ENCODE data around the gene MACROD2. TPM values are rescaled to one million over a fixed set of nuclear protein-coding genes. Genes with fewer than 3 reads are reported as not detected.

Gene MACROD2
- total RNA-seq, 1 donor from 2014 or later: 2.4 TPM

GRCh38 chr20:15834857-15835256 lies 1839.5 kb downstream of the MACROD2 start:
- Histone ChIP-seq H3K27ac (ENCODE audit: low read depth, low read length) (no peak overlapping the region), H3K4me3 (ENCODE audit: insufficient read depth, low read depth, low read length) (no peak overlapping the region), H3K9ac (ENCODE audit: low read length) (no peak overlapping the region), H3K36me3 (ENCODE audit: insufficient read depth, low read length) (no peaks in the 10 kb centered on the region), H4K20me1 (ENCODE audit: insufficient read depth, low read length) (no peaks in the 10 kb centered on the region), H3K79me2 (ENCODE audit: insufficient read depth, low read length) (no peaks in the 10 kb centered on the region), H3K4me1 (ENCODE audit: insufficient read depth, low read length) (no peaks in the 10 kb centered on the region), H2AFZ (ENCODE audit: low read depth, low read length) (no peak overlapping the region), H3K9me3 (ENCODE audit: insufficient read depth, low read depth, low read length) (peaks cover 3% of the 10 kb centered on the region), H3K27me3 (ENCODE audit: insufficient read depth, low read length) (no peaks in the 10 kb centered on the region), H3K4me2 (ENCODE audit: low read length) (no peak overlapping the region)
- no peaks in the 10 kb centered on the region for H3K9me3 Mint-ChIP-seq (ENCODE audit: unreplicated experiment)
- no peaks in the 10 kb centered on the region for H3K36me3 Mint-ChIP-seq (ENCODE audit: low read depth, unreplicated experiment)
- no peak overlapping the region for H3K27ac Mint-ChIP-seq (ENCODE audit: unreplicated experiment)
- TF ChIP-seq EZH2 (IDR thresholded peaks at IDR 0.05; ENCODE audit: insufficient read depth, low read length): no peak
- no peak for TF ChIP-seq CTCF (IDR thresholded peaks at IDR 0.05; ENCODE audit: insufficient read depth, low read depth, low read length)
- no peak for DNase-seq (ENCODE audit: low read depth)
- no peak for FAIRE-seq
- H3K4me1 Mint-ChIP-seq (ENCODE audit: low read depth, unreplicated experiment): peaks cover 6% of the 10 kb centered on the region
- H3K4me3 Mint-ChIP-seq (ENCODE audit: unreplicated experiment): no peak overlapping the region
- peaks cover 7% of the 10 kb centered on the region for H3K27me3 Mint-ChIP-seq (ENCODE audit: low read depth, unreplicated experiment)

- H3K27ac ChIP-seq (ENCODE audit: low read depth, low read length): no peak overlapping the region
- peaks cover 7% of the 10 kb centered on the region for H3K27me3 Mint-ChIP-seq (ENCODE audit: low read depth, unreplicated experiment)
Measured at GRCh38 chr20:15835811-15836210, 1840.5 kb downstream of the MACROD2 start.

More at GRCh38 chr20:15835811-15836210, 1840.5 kb downstream of the MACROD2 start:
- H3K9ac ChIP-seq (ENCODE audit: low read length): no peak overlapping the region
- H3K4me3 Mint-ChIP-seq (ENCODE audit: unreplicated experiment): no peak overlapping the region
- H2AFZ ChIP-seq (ENCODE audit: low read depth, low read length): no peak overlapping the region
- H3K27me3 ChIP-seq (ENCODE audit: insufficient read depth, low read length): no peaks in the 10 kb centered on the region
- no peak overlapping the region for H3K27ac Mint-ChIP-seq (ENCODE audit: unreplicated experiment)
- no peaks in the 10 kb centered on the region for H3K79me2 ChIP-seq (ENCODE audit: insufficient read depth, low read length)
- H3K4me3 ChIP-seq (ENCODE audit: insufficient read depth, low read depth, low read length): no peak overlapping the region
- no peaks in the 10 kb centered on the region for H4K20me1 ChIP-seq (ENCODE audit: insufficient read depth, low read length)
- peaks cover 3% of the 10 kb centered on the region for H3K9me3 ChIP-seq (ENCODE audit: insufficient read depth, low read depth, low read length)
- H3K36me3 Mint-ChIP-seq (ENCODE audit: low read depth, unreplicated experiment): no peaks in the 10 kb centered on the region
- no peaks in the 10 kb centered on the region for H3K9me3 Mint-ChIP-seq (ENCODE audit: unreplicated experiment)
- no peak overlapping the region for H3K4me2 ChIP-seq (ENCODE audit: low read length)
- FAIRE-seq (no peak), DNase-seq (ENCODE audit: low read depth) (no peak)
- no peaks in the 10 kb centered on the region for H3K4me1 ChIP-seq (ENCODE audit: insufficient read depth, low read length)
- peaks cover 6% of the 10 kb centered on the region for H3K4me1 Mint-ChIP-seq (ENCODE audit: low read depth, unreplicated experiment)
- TF ChIP-seq CTCF (IDR thresholded peaks at IDR 0.05; ENCODE audit: insufficient read depth, low read depth, low read length) (no peak), EZH2 (IDR thresholded peaks at IDR 0.05; ENCODE audit: insufficient read depth, low read length) (no peak)
- H3K36me3 ChIP-seq (ENCODE audit: insufficient read depth, low read length): no peaks in the 10 kb centered on the region
